Right forelimb (tissue), 1 donor: ENCODE data around the gene SEMA6B.

ENCODE experiments used
- DNase-seq: peaks from one replicate; pipeline ENCODE4 v3.0.0-alpha.2; 2018

Gene SEMA6B

GRCh38 chr19:4505570-4506448 is 53.7 kb downstream of the SEMA6B start:
- DNase-seq, result no peak

GRCh38 chr19:4504891-4505569 is 54.5 kb downstream of the SEMA6B start:
- DNase-seq, result no peak

DNA sequence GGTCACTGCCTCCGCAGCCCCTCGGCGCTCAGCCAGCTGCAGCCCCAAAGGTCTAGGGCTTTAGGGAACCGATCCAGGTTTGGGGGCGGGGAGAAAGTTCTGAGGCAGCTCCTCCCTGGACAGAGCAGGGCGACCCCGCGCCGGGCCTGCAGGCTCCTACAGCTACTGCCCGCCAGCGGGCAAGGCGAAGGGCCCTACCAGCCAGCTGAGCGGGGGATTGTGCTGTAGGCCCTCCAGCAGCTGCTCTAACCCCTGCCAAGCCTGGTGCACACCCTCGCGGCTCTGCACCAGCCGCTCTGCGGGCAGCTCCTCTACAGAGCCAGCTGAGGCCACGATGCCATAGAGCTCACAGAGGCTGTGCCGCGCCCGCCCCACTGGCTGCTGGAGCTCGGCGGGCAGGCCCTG is 55.2 kb downstream of the SEMA6B start:
- peak; percentile 64 for DNase-seq

DNA sequence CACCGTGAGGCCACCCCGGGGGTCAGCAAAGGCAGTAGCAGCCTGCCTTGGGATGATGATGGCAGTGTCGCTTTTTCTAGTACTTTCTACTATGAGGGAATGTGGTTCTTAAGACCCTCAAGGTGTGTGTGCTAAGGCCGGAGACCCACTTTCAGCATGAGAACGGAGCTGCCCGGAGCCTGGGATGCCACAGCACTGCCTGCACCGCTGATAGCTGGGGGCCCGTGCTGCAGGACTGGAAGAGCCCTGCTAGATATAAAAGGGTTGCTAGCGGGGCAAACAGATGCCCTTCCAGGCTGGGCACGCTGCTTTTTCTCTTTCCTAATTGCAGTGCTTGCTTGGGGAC is 55.7 kb downstream of the SEMA6B start:
- no peak for DNase-seq

DNA sequence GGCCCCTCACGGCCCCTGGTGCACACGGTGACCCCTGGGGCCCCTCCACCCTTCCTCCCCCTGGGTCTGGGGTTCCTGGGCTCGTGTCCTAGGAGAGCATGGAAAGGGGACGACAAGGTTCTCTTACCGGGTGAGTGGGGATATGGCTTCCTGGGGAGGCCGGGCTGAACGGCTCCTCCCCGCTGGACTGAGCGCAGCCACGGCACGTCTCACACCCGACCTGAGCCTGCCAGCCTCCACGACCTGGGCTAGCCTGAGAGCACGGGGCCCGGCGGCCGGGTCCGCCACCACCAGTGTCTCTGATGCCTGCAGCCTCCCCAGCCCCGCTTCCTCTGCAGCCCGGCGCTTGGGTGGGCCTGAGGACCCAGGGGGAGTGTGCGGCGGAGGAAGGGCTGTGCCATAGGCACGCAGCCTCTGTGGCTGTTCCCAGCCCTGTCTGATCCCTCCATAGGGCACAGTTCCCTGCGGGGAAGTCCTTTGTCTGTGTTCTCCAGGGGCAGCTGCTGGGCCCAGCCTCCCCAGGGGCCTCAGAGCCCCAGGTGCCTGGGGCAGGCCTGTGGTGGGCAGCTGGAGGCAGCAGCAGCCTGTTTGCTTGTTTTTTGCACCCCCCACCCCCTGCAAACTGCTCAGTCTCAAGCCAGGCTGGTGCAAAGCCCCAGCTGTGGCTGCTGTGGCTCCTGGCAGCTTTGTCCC is 56.2 kb downstream of the SEMA6B start:
- DNase-seq, result no peak

GRCh38 chr19:4502282-4503131 is 57.0 kb downstream of the SEMA6B start:
- DNase-seq, result no peak

DNA sequence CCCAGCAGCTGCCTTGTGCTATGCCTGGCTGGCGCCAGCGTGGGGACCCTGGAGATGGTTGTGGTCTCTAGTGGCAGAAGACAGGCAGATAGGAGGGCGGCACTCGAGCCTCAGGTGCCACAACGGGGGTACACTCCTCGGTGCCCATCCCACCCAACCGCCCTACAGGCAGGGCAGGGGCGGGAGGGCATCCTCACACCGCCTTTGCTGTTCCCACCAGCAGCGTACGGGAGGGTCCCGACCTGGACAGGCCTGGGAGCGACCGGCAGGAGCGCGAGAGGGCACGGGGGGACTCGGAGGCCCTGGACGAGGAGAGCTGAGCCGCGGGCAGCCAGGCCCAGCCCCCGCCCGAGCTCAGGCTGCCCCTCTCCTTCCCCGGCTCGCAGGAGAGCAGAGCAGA is 57.8 kb downstream of the SEMA6B start:
- no peak for DNase-seq

GRCh38 chr19:4500841-4501591 is 58.5 kb downstream of the SEMA6B start:
- DNase-seq, result no peak

GRCh38 chr19:4499855-4500254 is 59.6 kb downstream of the SEMA6B start:
- no peak for DNase-seq

GRCh38 chr19:4499318-4499717 is 60.2 kb downstream of the SEMA6B start:
- no peak for DNase-seq

DNA sequence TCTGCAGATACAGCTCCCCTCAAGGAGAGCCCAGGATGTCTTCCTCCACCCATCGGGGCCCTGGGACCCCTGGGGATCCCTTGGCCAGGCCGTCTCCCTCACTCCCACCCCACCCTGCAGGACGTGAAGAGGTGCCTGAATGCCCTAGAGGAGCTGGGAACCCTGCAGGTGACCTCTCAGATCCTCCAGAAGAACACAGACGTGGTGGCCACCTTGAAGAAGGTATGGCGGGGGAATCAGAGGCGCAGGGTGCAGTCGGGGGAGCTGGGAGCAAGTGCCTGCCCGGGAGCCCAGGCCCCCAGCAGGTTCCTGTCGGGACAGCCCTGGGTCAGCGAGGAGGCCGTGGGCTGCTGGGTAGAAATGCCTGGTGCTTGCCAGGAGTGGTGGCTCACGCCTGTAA is 60.8 kb downstream of the SEMA6B start:
- no peak for DNase-seq

- no peak for DNase-seq
Observed at GRCh38 chr19:4497770-4498389, 61.6 kb downstream of the SEMA6B start.

DNA sequence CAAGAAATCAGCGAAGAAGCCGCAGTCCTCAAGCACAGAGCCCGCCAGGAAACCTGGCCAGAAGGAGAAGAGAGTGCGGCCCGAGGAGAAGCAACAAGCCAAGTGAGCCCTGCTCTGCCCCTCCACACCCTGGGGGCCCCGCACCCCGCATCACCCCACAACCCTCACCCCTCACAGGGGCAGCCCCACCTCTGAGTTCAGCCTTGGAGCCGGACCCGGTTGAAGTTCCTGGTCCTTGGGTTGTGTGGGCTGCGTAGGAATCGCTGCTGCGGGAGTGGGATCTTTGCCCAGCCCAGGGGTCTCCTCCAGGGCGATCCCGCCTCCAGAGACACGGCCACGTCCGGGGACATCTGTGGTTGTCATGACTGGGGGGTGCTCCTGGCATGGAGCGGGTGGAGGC is 63.2 kb downstream of the SEMA6B start:
- no peak for DNase-seq

- no peak for DNase-seq
Observed at GRCh38 chr19:4495471-4495870, 64.0 kb downstream of the SEMA6B start.

DNA sequence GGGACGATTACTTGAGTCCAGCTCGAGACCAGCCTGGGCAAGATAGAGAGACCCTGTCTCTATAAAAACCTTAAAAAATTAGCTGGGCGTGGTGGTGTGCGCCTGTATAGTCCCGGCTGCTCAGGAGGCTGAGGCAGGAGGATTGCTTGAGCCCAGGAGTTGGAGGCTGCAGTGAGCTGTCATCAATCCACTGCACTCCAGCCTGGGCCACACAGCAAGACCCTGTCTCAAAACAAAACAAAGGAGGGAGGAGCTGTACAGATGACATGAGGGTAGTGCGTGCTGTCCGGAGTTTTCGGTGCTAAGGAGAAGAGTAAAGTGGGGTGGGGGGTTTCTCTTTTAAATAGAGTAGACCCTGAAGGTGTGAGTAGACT is 64.8 kb downstream of the SEMA6B start:
- no peak for DNase-seq

- no peak for DNase-seq
Observed at GRCh38 chr19:4493929-4494690, 65.4 kb downstream of the SEMA6B start.

DNA sequence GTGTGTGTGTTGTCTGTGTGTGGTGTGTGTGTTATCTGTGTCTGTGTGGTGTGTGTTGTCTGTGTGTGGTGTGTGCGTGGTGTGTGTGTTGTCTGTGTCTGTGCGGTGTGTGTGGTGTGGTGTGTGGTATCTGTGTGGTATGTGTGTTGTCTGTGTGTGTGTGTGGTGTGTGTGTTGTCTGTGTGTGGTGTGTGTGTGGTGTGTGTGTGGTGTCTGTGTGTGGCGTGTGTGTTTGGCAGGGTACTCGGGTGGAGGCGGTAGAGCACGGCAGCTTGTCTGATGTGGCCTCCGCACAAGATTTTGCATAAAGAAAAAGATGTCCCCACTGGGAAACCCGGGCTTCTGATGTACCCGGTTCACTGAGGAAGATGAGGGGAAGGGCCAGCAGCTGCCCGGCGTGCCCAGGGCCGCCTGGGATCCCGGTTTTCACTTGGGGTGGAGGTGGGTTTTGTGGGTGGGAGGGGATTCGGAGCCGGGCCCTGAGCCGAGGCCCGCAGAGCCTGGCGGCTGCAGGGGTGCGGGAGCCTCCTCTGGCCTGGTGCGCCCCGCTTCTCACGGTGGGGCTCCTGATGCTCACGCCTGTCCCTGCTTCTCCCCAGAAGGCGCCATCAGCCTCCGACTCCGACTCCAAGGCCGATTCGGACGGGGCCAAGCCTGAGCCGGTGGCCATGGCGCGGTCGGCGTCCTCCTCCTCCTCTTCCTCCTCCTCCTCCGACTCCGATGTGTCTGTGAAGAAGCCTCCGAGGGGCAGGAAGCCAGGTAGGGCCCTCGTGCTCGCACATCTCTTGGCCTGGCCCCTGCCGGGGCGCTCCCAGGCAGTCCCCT is 66.2 kb downstream of the SEMA6B start:
- DNase-seq, result no peak
